ENCODE results near the gene AIG1.

AIG1 gene

DNA sequence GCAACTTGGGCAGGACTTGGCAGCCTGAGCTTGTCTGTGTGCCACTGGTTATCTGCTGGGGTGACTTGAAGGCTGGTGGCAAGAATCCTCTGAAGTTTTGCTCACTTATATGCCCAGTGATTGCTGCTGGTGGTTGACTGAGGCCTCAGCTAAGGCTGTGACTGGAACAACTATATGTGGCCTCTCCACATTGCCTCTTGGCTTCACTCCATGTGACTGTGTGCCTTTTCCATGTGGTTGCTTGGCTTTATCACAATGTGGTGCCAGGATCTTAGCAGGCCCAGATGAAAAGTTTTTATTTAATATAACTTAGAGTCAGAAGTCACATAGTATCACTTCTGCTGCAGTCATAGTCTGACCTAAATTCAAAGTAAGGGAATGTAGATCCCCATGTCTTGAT, 285.3 kb downstream of the AIG1 start:
- Histone ChIP-seq H3K4me3 (ENCODE audit: low read depth, low read length) (no peak overlapping the region), H3K27me3 (ENCODE audit: insufficient read depth, low read depth, severe bottlenecking) (no peaks in the 10 kb centered on the region), H3K27ac (no peak overlapping the region), H3K9me3 (ENCODE audit: severe bottlenecking) (no peaks in the 10 kb centered on the region), H3K36me3 (no peaks in the 10 kb centered on the region)
- DNase-seq: no peak
- TF ChIP-seq, protein P1, sequence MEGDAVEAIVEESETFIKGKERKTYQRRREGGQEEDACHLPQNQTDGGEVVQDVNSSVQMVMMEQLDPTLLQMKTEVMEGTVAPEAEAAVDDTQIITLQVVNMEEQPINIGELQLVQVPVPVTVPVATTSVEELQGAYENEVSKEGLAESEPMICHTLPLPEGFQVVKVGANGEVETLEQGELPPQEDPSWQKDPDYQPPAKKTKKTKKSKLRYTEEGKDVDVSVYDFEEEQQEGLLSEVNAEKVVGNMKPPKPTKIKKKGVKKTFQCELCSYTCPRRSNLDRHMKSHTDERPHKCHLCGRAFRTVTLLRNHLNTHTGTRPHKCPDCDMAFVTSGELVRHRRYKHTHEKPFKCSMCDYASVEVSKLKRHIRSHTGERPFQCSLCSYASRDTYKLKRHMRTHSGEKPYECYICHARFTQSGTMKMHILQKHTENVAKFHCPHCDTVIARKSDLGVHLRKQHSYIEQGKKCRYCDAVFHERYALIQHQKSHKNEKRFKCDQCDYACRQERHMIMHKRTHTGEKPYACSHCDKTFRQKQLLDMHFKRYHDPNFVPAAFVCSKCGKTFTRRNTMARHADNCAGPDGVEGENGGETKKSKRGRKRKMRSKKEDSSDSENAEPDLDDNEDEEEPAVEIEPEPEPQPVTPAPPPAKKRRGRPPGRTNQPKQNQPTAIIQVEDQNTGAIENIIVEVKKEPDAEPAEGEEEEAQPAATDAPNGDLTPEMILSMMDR (IDR thresholded peaks at IDR 0.05; ENCODE audit: low read depth, low read length): no peak

DNA sequence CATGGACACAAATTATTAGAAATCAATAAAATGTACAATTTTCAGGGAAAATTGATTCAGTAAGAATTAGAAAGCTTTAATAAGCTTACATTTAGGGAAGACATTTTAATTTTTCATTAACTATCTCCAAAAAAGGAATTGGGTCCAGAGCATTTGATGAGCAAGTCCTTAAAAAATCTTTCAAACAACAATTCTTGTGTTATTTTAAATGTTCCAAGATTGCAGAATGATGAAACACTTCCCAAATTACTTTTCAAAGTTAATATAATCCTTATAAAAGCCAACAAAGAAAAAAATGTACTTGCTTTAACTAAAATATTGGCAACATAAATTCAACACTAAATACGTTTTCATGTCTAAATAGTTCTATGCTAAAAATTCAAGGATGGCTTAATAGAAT, 287.8 kb downstream of the AIG1 start:
- H3K9me3 ChIP-seq (ENCODE audit: severe bottlenecking): no peaks in the 10 kb centered on the region
- H3K27me3 ChIP-seq (ENCODE audit: insufficient read depth, low read depth, severe bottlenecking): no peaks in the 10 kb centered on the region
- TF ChIP-seq, protein P1 (IDR thresholded peaks at IDR 0.05; ENCODE audit: low read depth, low read length): no peak
- DNase-seq: no peak
- H3K27ac ChIP-seq: no peak overlapping the region
- H3K4me3 ChIP-seq (ENCODE audit: low read depth, low read length): no peak overlapping the region
- no peaks in the 10 kb centered on the region for H3K36me3 ChIP-seq

DNA sequence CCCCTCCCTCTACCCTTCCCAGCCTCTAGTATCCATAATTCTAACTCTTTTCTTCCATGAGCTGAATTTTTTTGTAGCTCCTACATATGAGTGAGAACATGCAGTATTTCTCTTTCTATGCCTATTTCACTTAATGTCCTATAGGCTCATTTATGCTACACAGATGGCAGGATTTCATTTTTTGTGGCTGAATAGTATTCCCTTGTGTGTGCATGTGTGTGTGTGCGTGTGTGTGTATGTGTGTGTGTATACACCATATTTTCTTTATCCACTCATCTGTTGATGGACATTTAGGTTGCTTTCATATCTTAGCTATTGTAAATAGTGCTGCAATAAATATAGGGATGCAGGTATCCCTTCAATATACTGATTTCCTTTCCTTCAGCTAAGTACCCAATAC, 288.8 kb downstream of the AIG1 start:
- H3K4me3 ChIP-seq (ENCODE audit: low read depth, low read length): no peak overlapping the region
- no peaks in the 10 kb centered on the region for H3K36me3 ChIP-seq
- no peak for DNase-seq

DNA sequence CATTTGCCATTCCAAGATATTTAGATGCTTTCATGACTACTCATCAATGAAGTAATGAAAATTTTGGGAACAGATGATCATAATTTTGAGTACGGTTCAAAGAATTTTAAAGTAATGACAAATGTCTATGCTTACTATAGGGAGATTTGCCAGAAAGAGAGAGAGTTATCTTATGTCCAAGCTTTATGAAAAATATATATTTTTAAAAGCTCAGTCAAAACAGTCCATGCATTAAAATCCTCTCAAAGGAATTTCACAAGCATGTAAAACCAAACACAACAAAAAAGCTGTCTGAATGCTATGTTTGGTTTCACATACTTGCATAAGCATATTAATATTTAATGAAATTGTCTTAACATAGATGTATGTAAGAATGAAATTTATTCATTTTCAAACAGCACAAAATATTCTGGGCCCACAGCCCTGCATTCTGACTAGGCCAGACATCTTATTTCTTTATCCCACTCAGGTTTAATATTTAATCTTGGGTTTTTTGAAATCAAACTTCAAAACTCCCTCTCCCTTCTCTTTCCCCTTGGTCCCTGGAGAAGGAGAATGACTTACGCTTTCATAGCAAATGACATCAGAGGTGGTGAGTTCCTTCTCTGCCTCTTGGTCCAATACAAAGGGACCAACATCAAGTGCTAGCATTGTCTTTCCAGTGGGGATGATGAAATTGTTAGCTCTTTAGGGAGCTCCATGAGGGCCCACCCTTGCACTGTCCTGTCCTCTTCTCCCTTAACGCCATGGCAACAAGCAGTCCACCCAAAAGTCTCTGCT, 295.6 kb downstream of the AIG1 start:
- no peaks in the 10 kb centered on the region for H3K36me3 ChIP-seq
- no peak overlapping the region for H3K27ac ChIP-seq
- H3K27me3 ChIP-seq (ENCODE audit: insufficient read depth, low read depth, severe bottlenecking): no peaks in the 10 kb centered on the region
- no peaks in the 10 kb centered on the region for H3K9me3 ChIP-seq (ENCODE audit: severe bottlenecking)
- no peak for DNase-seq
- TF ChIP-seq, protein P1 (IDR thresholded peaks at IDR 0.05; ENCODE audit: low read depth, low read length): no peak
- no peak overlapping the region for H3K4me3 ChIP-seq (ENCODE audit: low read depth, low read length)

More for the DNA sequence above, 288.8 kb downstream of the AIG1 start:
- no peak overlapping the region for H3K27ac ChIP-seq
- no peaks in the 10 kb centered on the region for H3K9me3 ChIP-seq (ENCODE audit: severe bottlenecking)
- TF ChIP-seq, protein P1 (IDR thresholded peaks at IDR 0.05; ENCODE audit: low read depth, low read length): no peak
- no peaks in the 10 kb centered on the region for H3K27me3 ChIP-seq (ENCODE audit: insufficient read depth, low read depth, severe bottlenecking)

DNA sequence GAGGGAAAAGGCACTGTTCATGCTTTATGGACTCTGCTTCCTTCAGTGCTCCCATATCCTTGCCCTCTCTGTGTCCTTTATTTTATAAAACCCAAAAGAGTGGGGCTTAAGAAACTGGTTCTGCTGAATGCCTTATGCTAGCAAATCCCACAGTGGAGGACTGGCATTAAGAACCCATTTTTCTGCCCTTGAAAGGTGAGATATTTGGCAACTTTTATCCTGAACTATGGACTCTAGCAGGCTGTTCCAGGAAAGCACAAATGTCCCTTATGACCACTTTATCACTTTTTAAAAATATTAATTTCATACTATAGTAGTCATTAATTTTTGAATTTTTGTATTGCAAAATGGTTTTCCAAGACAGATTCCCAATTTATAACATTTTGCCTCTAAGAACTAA, 296.5 kb downstream of the AIG1 start:
- H3K4me3 ChIP-seq (ENCODE audit: low read depth, low read length): no peak overlapping the region
- H3K36me3 ChIP-seq: no peaks in the 10 kb centered on the region
- H3K27ac ChIP-seq: no peak overlapping the region
- H3K27me3 ChIP-seq (ENCODE audit: insufficient read depth, low read depth, severe bottlenecking): no peaks in the 10 kb centered on the region
- H3K9me3 ChIP-seq (ENCODE audit: severe bottlenecking): no peaks in the 10 kb centered on the region
- TF ChIP-seq, protein P1 (IDR thresholded peaks at IDR 0.05; ENCODE audit: low read depth, low read length): no peak
- DNase-seq: no peak

All from WERI-Rb-1 (cell line).